SK-N-MC (cell line): Measurements from ENCODE around the gene MPEG1.

ENCODE experiments used
- DNase-seq: peaks from one replicate; pipeline ENCODE4 v3.0.0-alpha.2; 2011; ENCODE audit warnings: low read depth, low spot score
- H3K27ac ChIP-seq: fragments of 200-600 bp; sonication (generic); 2 replicates; pipeline ENCODE4 v1.5.1; 2016; ENCODE audit warnings: mixed run types
- H3K36me3 ChIP-seq: fragments of 200-600 bp; sonication (generic); 2 replicates; pipeline ENCODE4 v1.6.1; 2017; ENCODE audit warnings: antibody characterized with exemption, low read length, mixed read lengths; ENCODE audit not compliant: insufficient read depth
- H3K4me3 ChIP-seq: fragments of 200-600 bp; sonication (generic); 2 replicates; pipeline ENCODE4 v1.5.1; 2016
- H3K9ac ChIP-seq: fragments of 200-600 bp; sonication (generic); 2 replicates; pipeline ENCODE4 v1.8.0; 2017; ENCODE audit warnings: mixed run types, mixed read lengths; ENCODE audit not compliant: insufficient read length
- H3K9me3 ChIP-seq: fragments of 200-600 bp; sonication (generic); 2 replicates; pipeline ENCODE4 v1.6.1; 2017; ENCODE audit warnings: low read depth, mild to moderate bottlenecking, antibody characterized with exemption, low read length, moderate library complexity, mixed read lengths
- EZH2 ChIP-seq: fragments of 200-600 bp; sonication (generic); IDR thresholded peaks from one replicate; pipeline ENCODE4 v1.6.1; 2017; ENCODE audit warnings: antibody characterized with exemption
- FOXP2 ChIP-seq: optimal IDR thresholded peaks from 2 replicates; pipeline ENCODE3; 2011; ENCODE audit warnings: mild to moderate bottlenecking, moderate library complexity; ENCODE audit not compliant: insufficient read depth; ENCODE audit errors: extremely low read length, control extremely low read depth
- POLR2AphosphoS5 ChIP-seq: IDR thresholded peaks from 2 replicates; pipeline ENCODE4 v1.6.1; 2012; ENCODE audit warnings: mild to moderate bottlenecking, low read depth, low read length, borderline replicate concordance

MPEG1 gene

GRCh38 chr11:59172345-59173079 lies 40.2 kb downstream of the MPEG1 start:
- H3K9ac ChIP-seq = no peak overlapping the region

GRCh38 chr11:59171508-59172322 lies 41.0 kb downstream of the MPEG1 start, which contains the start of gene DTX4:
Gene DTX4, plus strand, starts transcription at chr11:59172132. Its CDS starts 464 bp downstream, at chr11:59172596.
- Histone ChIP-seq H3K9ac (no peak within 1 kb of the TSS), H3K9me3 (no peaks in the 10 kb centered on the region), H3K27ac (no peak within 1 kb of the TSS), H3K36me3 (no peaks in the 10 kb centered on the region), H3K4me3 (peak within 1 kb of the TSS; percentile 81)
- TF ChIP-seq POLR2AphosphoS5 (no peak), FOXP2 (no peak)
- DNase-seq = no peak

More at GRCh38 chr11:59172345-59173079, 40.2 kb downstream of the MPEG1 start:
- Histone ChIP-seq H3K36me3 (no peaks in the 10 kb centered on the region), H3K27ac (no peak overlapping the region), H3K4me3 (peak overlapping the region; percentile 81), H3K9me3 (no peaks in the 10 kb centered on the region)
- no peak for TF ChIP-seq POLR2AphosphoS5
- TF ChIP-seq FOXP2 = no peak
- TF ChIP-seq EZH2 = peak; percentile 29
- no peak for DNase-seq

- Histone ChIP-seq H3K36me3 (no peaks in the 10 kb centered on the region), H3K9ac (no peak overlapping the region), H3K4me3 (no peak overlapping the region), H3K27ac (no peak overlapping the region), H3K9me3 (no peaks in the 10 kb centered on the region)
- TF ChIP-seq EZH2 = no peak
- TF ChIP-seq POLR2AphosphoS5 = no peak
- TF ChIP-seq FOXP2 = no peak
- no peak for DNase-seq
Observed at GRCh38 chr11:59164028-59164427, 48.7 kb downstream of the MPEG1 start.
